GM19438 (cell line): ENCODE data around the gene MMP2.

ENCODE experiments used
- ATAC-seq: cut with Tn5 transposase; IDR thresholded peaks from one replicate; pipeline ENCODE4 v1.9.1; 2021; ENCODE audit warnings: low read depth; ENCODE audit not compliant: unreplicated experiment

MMP2 gene

DNA sequence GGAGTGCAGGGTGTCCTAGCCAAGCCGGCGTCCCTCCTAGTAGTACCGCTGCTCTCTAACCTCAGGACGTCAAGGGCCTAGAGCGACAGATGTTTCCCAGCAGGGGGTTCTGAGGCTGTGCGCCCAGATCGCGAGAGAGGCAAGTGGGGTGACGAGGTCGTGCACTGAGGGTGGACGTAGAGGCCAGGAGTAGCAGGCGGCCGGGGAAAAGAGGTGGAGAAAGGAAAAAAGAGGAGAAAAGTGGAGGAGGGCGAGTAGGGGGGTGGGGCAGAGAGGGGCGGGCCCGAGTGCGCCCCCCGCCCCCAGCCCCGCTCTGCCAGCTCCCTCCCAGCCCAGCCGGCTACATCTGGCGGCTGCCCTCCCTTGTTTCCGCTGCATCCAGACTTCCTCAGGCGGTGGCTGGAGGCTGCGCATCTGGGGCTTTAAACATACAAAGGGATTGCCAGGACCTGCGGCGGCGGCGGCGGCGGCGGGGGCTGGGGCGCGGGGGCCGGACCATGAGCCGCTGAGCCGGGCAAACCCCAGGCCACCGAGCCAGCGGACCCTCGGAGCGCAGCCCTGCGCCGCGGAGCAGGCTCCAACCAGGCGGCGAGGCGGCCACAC is at the start of gene MMP2:
MMP2 (plus strand) TSS at position 372 of the 603 bp plus-strand sequence. CDS start 282 bp downstream, outside the sequence.
- ATAC-seq, result no peak

DNA sequence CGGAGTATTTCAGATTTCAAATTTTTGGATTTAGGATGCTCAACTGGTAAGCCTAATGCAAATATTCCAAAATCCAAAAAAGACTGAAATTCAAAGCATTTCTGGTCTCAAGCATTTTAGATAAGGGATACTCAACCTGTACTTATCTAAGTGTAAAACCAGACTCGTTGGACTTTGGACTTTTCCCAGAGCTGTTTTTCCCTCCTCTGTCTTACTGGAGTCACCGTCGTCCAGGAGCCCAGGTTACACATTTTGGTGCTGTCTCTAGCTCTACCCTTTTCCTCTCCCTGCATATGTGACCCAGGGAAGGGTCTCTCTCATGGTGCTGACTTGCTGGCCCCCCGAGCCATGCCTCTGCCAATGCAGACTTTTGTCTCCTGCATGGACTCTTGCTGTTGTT is 46.0 kb upstream of the MMP2 start:
- no peak for ATAC-seq

DNA sequence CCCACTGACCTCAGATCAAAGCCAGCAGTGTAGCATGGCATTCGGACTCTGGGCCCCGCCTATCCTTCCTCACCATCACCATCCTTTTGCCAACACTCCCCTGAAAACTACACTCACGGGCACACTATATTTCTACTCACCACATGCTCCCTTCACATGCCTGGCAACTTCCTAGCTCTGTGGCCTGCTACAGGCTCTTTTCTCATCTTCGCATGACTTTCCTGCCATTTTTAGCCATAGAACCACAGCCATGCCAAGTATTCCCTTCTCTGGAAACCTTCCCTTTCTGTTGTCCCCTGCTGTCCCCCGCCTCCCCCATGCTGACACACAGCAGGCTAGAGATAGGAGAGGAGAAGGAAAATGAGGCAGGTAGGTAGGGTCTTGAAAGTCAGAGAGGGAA is 45.5 kb upstream of the MMP2 start:
- no peak for ATAC-seq

DNA sequence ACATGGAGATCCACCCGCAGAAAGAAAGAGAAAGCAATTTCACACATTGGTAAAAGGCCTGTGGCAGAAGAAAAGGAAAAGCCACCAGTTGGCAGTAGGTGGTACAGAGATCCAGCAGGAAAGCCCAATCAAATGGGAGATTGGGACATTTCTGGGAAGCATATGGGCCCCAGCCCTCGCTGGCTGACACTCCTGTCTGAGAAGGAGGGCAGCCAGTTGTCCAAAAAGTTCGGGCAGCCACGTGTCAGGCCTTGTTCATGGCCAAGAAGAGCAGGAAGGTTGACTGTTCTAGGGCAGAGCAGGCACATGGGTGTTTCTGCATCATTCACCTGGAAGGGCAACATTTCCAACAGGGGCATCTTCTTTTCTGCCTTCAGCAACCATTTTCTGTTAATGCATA is 45.0 kb upstream of the MMP2 start:
- ATAC-seq, result no peak

DNA sequence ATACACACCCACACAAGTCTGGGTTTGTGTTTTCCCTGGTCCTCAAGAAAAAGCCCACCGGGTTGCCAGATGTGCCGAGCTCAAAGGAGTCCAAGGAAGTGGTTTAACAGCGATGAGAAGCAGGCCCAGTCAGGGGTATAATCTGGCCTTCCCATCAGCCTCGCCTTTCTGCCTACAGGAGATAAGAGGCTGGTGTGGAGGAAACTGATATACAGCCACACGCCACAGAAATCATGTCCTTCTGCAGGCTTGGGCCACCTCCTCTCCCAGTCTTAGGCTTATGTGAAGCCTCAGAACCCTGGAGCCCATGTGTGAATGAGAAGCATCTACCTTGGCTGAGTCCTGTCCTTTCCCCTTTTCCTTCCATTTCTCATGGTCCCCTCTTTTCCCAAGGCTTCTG is 43.6 kb upstream of the MMP2 start:
- ATAC-seq, result no peak

DNA sequence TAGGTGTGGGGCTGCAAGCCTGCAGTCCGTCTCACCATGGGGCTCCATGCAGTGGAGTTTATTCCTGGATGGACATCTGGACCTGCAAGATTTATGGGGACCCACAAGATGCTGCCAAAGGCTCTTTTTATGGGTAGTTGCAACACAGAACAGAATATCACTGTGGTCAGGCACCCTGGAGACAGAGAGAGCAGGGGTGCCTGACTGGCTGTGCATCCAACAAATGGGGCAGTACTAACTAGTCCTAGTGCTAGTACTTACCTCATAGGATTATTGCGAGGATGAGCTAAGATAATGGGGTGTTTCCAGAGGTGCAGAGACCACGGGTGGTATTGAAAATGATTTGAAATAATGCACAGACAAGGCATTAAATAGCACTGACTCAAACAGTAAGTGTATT is 42.4 kb upstream of the MMP2 start:
- no peak for ATAC-seq

DNA sequence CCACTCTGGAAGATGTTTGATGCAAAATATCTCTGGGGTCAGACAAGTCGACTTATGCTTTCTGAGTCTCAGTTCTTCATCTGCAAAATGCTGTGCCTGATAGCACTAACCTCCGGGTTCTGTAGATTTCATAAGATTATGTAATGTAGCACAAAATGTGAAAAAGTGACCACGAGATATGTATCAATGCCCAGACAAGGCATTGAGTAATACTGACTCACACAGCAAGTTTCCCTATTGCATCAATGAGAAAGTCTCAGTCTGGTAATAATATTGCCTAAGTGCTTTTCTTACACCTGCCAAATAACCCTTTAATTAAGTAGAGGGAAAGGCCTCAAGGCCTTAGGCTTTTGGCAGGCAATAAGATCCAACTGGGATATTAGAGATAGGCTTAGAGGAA is 41.4 kb upstream of the MMP2 start:
- no peak for ATAC-seq

DNA sequence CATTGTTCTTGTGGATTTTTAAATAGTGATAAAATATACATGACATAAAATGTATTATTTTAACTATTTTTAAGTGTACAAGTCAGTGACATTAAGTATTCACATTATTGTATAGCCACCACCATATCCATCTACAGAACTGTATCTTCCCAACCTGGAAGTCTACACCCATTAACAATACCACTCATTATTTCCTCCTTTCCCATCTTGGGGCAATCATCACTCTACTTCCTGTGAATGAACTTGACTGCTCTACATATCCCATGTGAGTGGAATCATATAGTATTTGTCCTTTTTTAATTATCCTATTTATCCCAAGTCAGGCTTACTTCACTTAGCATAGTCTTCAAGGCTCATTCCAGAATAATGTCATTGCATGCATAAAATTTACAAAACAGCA is 40.7 kb upstream of the MMP2 start:
- ATAC-seq, result no peak

DNA sequence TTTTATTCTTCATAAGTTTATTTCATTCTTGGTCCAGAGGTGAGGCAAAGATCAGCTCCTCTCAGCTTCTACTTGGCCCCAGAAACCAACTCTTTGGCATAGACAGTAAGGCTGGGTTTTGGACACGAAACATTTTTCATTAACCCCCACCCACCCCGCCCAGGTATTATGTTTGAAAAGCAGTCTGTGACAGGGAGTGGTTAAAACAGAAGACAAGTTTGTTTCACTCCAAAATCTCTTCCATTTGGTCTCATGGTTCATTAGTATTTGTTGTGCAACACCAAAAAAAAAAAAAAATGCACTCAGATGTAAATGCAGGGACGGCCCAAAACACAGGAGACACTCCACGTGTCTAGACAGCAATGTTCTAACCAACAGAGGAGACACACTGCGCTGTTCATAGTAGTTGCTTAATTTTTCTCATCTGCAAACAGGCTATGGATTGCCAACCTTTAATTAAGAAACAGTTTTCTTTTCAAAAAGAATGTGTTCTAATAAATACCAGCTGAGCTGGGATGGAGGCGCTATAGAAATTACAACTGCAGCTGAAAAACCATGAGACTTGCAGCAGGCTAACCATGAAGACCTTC is 39.8 kb upstream of the MMP2 start:
- no peak for ATAC-seq

DNA sequence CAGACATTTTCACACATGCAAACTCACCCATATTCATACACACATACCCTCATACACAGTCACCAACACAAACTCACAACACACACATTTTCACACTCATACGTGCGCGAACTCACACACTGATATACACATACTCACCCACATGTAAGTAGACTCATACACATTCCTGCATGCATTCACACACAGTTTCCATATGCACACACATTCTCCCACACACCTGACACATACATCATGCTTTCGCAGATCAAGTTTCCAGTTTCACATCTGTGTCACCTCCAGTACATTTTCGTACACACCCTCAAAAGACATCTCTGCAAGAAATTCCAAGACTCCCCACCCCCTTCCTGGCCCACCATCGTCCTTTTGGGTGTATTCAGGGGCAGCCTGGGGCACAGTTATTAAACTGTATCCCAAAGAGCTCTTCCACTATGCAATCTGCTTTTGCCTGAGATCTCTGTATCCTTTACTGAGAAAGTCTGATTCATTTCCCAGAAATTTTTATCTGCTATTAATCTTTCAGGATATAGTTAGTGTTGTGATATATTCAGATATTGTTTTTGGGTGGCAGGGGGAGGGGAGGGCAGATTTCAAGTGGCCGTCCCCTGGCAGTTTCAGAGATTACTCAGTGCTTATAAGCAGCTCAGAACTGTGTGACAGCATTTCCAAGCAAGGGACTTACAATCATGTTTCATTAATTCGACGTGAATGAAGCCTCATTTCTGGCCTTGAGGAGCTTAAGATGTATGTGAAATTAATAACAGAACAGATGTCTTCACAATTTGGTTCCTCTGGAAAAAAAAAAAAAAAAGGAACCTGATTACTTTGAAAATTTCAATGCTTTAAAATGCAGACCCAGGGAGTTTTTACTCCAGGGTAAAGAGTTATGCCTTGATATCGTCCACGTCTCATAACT is 35.3 kb upstream of the MMP2 start:
- ATAC-seq, result no peak

DNA sequence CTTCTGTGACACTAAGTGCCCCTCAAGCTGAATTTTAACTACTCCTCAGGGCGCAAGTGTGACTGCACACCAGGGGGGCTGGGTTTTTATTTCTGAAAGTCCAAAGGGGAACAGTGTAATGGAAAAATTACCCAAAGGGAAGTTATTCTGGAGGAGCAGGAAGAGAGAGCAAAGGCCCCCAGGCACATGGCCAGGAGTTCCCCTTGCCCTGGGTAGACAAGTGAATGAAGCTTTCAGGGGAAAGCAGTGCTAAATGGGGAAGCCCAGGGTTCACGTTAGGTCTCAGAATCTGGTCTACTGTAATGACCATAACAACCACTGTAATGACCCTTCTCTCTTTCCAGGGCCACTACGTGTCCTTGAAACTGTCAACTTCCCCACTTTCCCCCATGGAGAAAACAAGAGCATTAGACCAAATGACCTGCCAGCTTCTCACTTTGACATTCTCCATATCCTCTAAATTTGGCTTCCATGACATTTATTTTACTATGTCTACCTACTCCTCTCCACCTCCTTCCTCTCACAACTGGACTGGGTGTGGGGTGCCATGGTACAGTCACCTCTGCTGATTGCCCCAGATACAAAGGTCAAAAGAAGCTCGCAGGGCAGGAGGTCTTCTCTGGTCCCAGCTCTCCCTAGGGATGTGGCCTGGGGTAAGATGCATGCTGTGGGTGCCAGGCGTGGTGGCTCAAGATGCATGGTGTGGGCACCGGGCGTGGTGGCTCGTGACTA is 34.1 kb upstream of the MMP2 start:
- no peak for ATAC-seq

DNA sequence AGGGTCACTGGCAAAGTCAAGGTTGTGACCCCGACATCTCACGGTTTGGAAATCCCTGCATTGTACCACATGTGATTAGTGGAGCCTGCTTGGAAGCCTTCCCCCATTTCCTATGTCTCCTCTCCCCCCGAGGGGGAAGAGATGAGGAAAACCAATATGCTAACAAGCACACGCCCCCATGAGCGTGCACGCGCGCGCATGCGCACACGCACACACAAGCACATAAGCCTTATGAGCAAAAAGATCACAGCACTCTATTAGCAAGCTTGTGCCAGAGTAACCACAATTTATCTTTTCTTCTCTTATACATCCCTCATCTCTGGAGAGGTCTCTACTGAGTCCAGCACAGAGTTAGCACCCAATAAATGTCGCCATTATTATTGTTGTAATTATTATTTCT is 31.8 kb upstream of the MMP2 start:
- no peak for ATAC-seq

DNA sequence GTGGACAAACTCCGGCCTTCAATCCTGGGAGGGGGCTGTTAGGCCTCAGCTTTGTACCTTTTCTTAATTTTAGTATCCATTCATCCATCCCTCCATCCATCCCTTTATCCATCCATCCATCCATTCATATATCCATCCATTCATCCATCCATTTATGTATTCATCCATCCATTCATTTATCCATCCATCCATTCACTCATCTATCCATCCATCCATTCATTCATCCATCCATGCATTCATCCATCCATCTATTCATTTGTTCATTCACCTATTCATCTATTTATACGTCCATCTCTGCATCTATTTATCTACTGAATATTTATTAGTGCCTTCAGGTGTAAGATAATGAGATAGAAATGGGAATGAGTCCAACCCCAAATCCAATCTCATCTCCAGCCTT is 26.0 kb upstream of the MMP2 start:
- no peak for ATAC-seq

DNA sequence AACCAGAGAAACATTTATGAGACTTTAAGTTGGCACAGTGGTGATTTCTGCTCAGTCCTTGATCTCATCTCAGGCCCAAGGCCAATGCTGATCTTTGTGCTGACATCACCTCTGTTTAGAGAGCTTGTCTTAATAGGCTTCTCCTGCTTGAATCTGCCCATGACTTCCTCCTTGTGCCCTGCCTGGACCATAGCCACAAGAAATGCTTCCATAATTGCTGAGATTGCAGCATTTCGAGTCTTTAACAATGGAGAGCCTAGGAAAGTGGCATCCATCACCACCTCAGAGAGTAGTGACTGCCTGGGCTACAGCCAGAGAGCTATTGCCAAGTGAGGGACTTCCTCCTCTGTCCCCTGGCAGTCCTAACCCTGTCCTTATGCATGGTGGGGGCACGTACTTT is 25.1 kb upstream of the MMP2 start:
- ATAC-seq, result no peak

DNA sequence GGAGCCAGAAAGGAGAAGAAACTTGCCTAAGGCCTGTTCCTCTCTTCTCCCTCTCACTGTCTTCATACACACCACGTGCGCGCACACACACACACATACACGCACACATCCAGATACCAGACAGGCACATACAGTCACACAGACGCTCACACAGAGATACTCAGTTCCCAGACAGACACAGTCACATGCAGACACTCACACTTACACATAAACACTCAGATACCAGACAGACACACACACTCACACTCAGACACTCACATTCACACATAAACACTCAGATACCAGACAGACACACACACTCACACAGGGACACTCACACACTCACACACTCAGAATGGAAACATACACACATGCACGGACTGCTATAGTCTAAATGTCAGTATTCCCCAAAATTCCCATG is 24.1 kb upstream of the MMP2 start:
- no peak for ATAC-seq

DNA sequence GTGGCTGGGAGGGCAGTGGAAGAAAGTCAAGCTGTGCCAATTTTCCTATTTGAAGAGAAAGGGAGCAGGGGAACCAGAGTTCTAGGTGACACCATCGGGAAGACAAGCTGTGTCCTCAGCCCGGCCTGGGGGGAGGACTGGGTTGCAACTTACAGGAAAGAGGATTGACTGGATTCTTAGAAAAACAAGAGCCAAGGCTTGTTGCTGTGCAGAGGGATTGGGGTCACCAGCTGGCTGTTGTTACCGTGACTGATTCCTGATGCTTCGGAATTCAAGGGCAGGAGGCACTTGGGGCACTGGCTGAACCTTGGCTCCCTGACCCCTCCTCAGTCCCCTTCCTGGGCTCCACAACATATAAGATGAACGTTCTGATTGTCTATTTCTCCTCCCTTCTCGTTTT is 16.8 kb upstream of the MMP2 start:
- no peak for ATAC-seq

DNA sequence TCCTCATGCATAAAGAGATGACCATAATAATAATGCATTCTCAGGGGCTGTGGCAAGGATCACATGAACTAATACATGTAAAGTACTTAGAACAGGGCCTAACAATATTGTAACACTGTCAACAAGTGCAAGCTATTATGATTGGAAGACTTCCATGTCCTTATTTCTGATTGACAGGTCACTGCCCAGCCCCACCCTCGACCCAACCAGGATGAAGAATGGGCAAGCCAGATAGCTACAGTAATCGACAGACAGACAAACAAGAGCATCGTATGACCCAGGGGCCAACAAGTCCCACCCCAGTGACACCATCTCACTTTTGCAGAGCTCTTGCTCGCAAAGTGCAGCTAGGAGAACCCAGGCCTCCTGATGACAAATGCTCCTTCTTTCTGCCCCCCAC is 14.6 kb upstream of the MMP2 start:
- ATAC-seq, result no peak

DNA sequence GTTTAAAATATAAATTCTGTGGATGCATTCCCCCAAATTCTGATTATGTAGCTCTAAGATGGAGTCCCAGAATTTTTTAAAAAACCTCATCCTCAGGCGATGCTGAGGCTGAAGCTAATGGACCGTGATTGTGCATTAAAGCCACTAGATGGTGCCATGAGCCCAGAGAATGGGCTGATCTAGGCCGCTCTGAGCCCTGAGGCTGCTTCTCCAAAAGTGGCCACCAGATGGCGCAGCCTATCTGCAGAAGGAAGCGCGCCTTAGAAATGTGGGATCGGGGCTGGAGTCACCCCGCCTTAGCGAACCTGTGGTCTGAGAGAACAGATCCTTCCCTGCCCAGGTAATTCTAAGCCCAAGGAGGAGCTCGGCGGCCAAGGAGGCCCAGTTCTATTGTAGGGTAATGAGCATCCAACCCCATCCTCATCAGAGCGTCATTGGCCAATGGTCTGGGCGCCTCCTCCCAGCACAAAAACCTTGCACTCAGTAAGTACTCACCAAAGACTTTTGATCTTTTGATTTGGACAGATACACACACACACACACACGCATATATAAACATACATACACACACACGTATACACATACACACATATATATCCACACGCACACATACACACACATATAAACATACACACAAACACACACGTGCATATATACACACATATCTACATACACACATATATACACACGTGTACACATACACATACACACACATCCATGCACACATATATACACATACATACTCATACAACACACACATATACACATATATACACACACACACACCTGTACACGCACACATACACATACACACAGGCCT is 13.7 kb upstream of the MMP2 start:
- peak; percentile 85 for ATAC-seq

DNA sequence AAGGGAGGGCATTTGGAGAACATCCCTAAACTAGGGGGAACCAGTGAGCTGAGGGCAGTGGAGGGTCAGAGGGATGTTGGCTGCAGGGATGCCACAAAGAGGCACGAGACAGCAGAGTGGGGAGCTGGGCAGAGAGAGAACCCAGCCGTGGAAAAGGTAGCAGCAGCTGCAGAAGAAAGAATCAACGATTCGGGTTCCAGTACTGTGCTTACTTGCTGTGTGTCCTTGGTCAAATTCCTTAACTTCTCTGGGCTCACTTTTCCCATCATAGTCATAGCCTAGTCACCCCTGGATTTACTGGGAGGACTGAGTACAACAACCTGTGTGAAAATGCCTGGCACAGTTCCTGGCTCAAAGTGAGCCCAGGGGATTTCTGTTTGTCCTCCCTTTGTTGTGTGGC is 12.8 kb upstream of the MMP2 start:
- no peak for ATAC-seq

DNA sequence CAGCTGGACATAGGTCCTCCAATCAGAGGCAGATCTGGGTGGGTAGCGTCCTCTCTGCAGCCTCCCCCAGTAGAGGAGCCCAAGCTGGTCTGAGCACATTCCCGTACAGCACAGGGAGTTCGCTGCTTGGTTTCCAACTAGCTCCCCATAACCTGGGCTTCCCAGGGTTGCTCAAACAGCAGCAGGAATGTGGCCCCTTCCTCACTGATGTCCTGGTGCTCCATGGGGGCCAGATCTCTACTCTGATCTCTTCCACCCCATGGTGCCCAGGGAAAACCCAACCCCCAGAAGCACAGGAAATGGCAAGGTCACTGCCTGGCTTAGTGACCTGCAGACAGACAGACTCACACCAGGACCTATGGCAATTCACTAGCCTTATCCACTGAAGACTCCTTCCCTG is 11.1 kb upstream of the MMP2 start:
- no peak for ATAC-seq
